Measurements from ENCODE around the gene ZNF556.

Gene ZNF556

GRCh38 chr19:2906631-2907195 lies 39.6 kb downstream of the ZNF556 start:
- no peak for DNase-seq

- DNase-seq, result no peak
These were observed 45.2 kb downstream of the ZNF556 start for GRCh38 chr19:2912306-2912705.

GRCh38 chr19:2917275-2918184 lies 50.4 kb downstream of the ZNF556 start:
- no peak for DNase-seq

- DNase-seq, result peak; percentile 40
These were observed 55.9 kb downstream of the ZNF556 start for GRCh38 chr19:2922987-2923386.

GRCh38 chr19:2923510-2923909 lies 56.4 kb downstream of the ZNF556 start:
- peak; percentile 31 for DNase-seq

- no peak for DNase-seq
These were observed 59.4 kb downstream of the ZNF556 start for GRCh38 chr19:2926341-2927031.

- DNase-seq, result no peak
These were observed 59.9 kb downstream of the ZNF556 start for GRCh38 chr19:2927032-2927430.
